ENCODE measurements around the gene KCTD11.

DNA sequence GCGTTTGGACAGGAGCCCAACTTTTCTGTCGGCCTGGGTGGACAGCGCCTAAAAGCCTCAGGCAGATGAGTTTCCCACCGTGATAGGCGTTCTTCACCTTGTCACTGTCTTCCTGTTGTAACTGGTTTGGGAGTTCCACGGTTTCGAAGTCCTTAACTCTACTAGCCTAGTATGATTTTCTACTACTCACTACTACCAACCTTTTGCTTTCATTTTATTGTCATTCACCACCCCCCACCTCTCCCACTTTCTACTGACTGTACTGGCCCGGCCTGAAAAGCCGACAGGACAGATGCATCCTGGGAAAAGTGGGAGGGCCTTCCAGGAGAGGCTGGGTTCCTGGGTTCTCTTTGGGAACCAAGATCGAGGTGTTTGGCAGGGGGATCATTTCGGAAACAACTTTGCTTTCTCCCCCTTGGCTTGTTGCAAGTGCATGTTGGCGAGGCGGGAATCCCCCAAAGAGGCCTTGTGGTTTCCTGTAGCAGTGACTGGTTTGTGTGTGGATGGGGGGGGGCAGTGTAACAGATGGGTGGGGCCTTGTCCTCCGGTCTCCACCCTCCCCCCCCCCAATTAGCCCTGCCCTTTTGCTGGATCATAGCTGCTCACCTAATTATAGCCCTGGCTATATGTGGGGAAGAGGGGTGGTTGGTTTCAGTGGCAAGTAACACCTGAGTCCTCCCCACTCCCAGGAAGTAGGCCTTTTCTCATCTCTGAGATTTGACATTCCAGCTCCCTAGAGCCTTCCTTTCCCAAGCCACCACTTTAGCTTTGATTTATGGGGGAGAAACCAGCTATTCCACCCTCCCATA lies 43.1 kb upstream of the KCTD11 start:
- peak; percentile 61 to 80 (median 68) for TF ChIP-seq POLR2AphosphoS5 (IDR thresholded peaks at IDR 0.05)
- TF ChIP-seq, protein P1, sequence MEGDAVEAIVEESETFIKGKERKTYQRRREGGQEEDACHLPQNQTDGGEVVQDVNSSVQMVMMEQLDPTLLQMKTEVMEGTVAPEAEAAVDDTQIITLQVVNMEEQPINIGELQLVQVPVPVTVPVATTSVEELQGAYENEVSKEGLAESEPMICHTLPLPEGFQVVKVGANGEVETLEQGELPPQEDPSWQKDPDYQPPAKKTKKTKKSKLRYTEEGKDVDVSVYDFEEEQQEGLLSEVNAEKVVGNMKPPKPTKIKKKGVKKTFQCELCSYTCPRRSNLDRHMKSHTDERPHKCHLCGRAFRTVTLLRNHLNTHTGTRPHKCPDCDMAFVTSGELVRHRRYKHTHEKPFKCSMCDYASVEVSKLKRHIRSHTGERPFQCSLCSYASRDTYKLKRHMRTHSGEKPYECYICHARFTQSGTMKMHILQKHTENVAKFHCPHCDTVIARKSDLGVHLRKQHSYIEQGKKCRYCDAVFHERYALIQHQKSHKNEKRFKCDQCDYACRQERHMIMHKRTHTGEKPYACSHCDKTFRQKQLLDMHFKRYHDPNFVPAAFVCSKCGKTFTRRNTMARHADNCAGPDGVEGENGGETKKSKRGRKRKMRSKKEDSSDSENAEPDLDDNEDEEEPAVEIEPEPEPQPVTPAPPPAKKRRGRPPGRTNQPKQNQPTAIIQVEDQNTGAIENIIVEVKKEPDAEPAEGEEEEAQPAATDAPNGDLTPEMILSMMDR (IDR thresholded peaks at IDR 0.05) = peak in 1 of 7 experiments; percentile 16
